ENCODE measurements around the gene SLC12A5. TPM values are rescaled to one million over a fixed set of nuclear protein-coding genes. Genes with fewer than 3 reads are reported as not detected.

Gene SLC12A5
- total RNA-seq, 6 experiments from 2014 or later = 0.32 to 0.91 (median 0.64) TPM; not detected in 3

DNA sequence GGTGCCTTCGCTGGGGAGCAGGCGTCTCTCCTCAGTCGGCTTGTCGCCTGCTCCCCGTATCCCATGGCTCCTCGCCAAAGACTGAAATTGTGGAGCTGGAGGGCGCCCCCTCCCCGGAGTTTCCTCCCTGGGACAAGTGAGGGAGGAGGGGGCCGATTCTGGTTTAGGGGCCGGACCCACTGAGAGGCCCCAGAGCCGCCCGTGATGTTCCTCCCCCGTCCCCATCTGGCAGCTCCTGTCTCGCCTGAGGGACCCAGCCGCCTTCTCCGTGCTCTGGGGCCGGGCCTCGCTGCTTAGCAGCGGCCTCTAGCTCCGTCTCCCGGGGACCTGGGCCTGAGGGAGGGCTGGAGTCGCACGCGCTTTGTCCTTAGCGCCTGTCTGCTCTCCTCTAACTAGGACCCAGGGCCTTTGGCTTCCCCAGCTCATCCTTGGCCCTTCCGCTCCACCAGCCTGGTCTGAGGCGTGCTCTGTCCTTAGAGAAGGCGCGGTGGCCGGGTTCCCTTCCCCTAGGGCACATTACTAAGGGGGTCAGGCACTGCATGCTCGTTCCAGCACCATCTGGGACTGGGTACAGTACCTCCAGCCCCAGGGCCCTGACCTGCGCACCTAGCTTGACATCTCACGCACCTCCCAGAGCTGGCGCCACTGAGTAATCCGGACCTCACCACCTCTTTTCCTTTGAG, 29.7 kb downstream of the SLC12A5 start:
- peak; percentile 16 to 35 (median 21) for ATAC-seq
- DNase-seq = no peak
- H3K4me3 ChIP-seq = no peak overlapping the region
- H3K27ac ChIP-seq = no peak overlapping the region
- H3K36me3 ChIP-seq = peaks cover 0 to 26% (median 14%) of the 10 kb centered on the region in 4 donors
- intact Hi-C loops (cut with DNase I) = no loop called here
- H3K4me1 ChIP-seq = peaks cover 0 to 26% (median 0%) of the 10 kb centered on the region in 4 donors
- TF ChIP-seq POLR2A (IDR thresholded peaks at IDR 0.05) (no peak), CTCF (IDR thresholded peaks at IDR 0.05) (no peak)
- WGBS (ENCODE audit: insufficient coverage, low coverage, low lambda C conversion rate, missing lambda C conversion rate) = 5% methylated on average over 8 of the region's 35 CpGs
- no peaks in the 10 kb centered on the region for H3K27me3 ChIP-seq
- no peaks in the 10 kb centered on the region for H3K9me3 ChIP-seq

- WGBS (ENCODE audit: insufficient coverage, low coverage, low lambda C conversion rate, missing lambda C conversion rate) = no CpG with 5 or more reads among the region's 2 CpGs
- no peaks in the 10 kb centered on the region for H3K9me3 ChIP-seq
- no peak for DNase-seq
- H3K4me1 ChIP-seq = peaks cover 0 to 26% (median 0%) of the 10 kb centered on the region in 4 donors
- no peaks in the 10 kb centered on the region for H3K27me3 ChIP-seq
- H3K27ac ChIP-seq = no peak overlapping the region
- intact Hi-C loops (cut with DNase I) = no loop called here
- ATAC-seq = peak in 3 of 4 donors; percentile 30 to 45 (median 42)
- no peak overlapping the region for H3K4me3 ChIP-seq
- TF ChIP-seq POLR2A (IDR thresholded peaks at IDR 0.05) = no peak
- TF ChIP-seq CTCF (IDR thresholded peaks at IDR 0.05) = no peak
- H3K36me3 ChIP-seq = peaks cover 10 to 42% (median 26%) of the 10 kb centered on the region in 4 donors
Observed at GRCh38 chr20:46060301-46060881, 31.4 kb downstream of the SLC12A5 start.

GRCh38 chr20:46060975-46061374, 32.0 kb downstream of the SLC12A5 start:
- Histone ChIP-seq H3K4me3 (no peak overlapping the region), H3K27ac (no peak overlapping the region), H3K4me1 (peaks cover 0 to 26% (median 0%) of the 10 kb centered on the region in 4 donors), H3K27me3 (no peaks in the 10 kb centered on the region), H3K9me3 (no peaks in the 10 kb centered on the region), H3K36me3 (peaks cover 10 to 48% (median 28%) of the 10 kb centered on the region in 4 donors)
- ATAC-seq (peak in 1 of 4 donors; percentile 31), DNase-seq (no peak)
- WGBS (ENCODE audit: insufficient coverage, low coverage, low lambda C conversion rate, missing lambda C conversion rate) = 75% methylated on average over 4 of the region's 4 CpGs
- no peak for TF ChIP-seq CTCF (IDR thresholded peaks at IDR 0.05)
- no peak for TF ChIP-seq POLR2A (IDR thresholded peaks at IDR 0.05)
- intact Hi-C loops (cut with DNase I) = no loop called here

- H3K27ac ChIP-seq = no peak overlapping the region
Observed at GRCh38 chr20:46062151-46062550, 33.1 kb downstream of the SLC12A5 start.

More at GRCh38 chr20:46062151-46062550, 33.1 kb downstream of the SLC12A5 start:
- intact Hi-C loops (cut with DNase I) = no loop called here
- H3K4me3 ChIP-seq = no peak overlapping the region
- peaks cover 0 to 26% (median 0%) of the 10 kb centered on the region in 4 donors for H3K4me1 ChIP-seq
- ATAC-seq = no peak
- H3K36me3 ChIP-seq = peaks cover 16 to 60% (median 39%) of the 10 kb centered on the region in 4 donors
- no peaks in the 10 kb centered on the region for H3K27me3 ChIP-seq
- no peak for TF ChIP-seq CTCF (IDR thresholded peaks at IDR 0.05)
- no peak for TF ChIP-seq POLR2A (IDR thresholded peaks at IDR 0.05)
- no peaks in the 10 kb centered on the region for H3K9me3 ChIP-seq
- 94% methylated on average over 3 of the region's 4 CpGs for WGBS (ENCODE audit: insufficient coverage, low coverage, low lambda C conversion rate, missing lambda C conversion rate)
- DNase-seq = no peak

Data from right lobe of liver (tissue), 6 donors.